BLaER1 treated with 17β-estradiol and CSF1 and Interleukin-3, amounts not matched to agents 10 nM and 100 nM (cell line): ENCODE results near the gene ULK4.
"Not testable (repeated sequence)": the region's sequence is repeated elsewhere in the genome, so short reads cannot be mapped to it uniquely, and the experiment has no call there.

Source experiments
- H3K27ac ChIP-seq, 11 experiments: shearing (Covaris generic); formaldehyde crosslinking; 2 replicates each; pipeline ENCODE4 v1.8.1; 2022
- H3K27me3 ChIP-seq, 11 experiments: shearing (Covaris generic); formaldehyde crosslinking; 2 replicates each; pipeline ENCODE4 v1.8.1; 2022
- H3K36me3 ChIP-seq, 11 experiments: shearing (Covaris generic); formaldehyde crosslinking; 2 replicates each; pipeline ENCODE4 v1.8.1; 2022
- H3K4me1 ChIP-seq, 10 experiments: shearing (Covaris generic); formaldehyde crosslinking; 2 replicates each; pipeline ENCODE4 v1.8.1; 2022
- H3K4me2 ChIP-seq, 11 experiments: shearing (Covaris generic); formaldehyde crosslinking; 2 replicates each; pipeline ENCODE4 v1.8.1; 2022
- H3K4me3 ChIP-seq, 10 experiments: shearing (Covaris generic); formaldehyde crosslinking; 2 replicates each; pipeline ENCODE4 v1.8.1; 2022
- H3K9ac ChIP-seq, 11 experiments: shearing (Covaris generic); formaldehyde crosslinking; 2 replicates each; pipeline ENCODE4 v1.8.1; 2022
- H3K9me3 ChIP-seq, 11 experiments: shearing (Covaris generic); formaldehyde crosslinking; replicated peaks in 1 of 11; 2 replicates each; pipeline ENCODE4 v1.8.1; 2022
- H4K20me1 ChIP-seq, 11 experiments: shearing (Covaris generic); formaldehyde crosslinking; 2 replicates each; pipeline ENCODE4 v1.8.1; 2022
- Cebpa-rat ChIP-seq, 11 experiments: shearing (Covaris generic); IDR thresholded peaks; 2 replicates each; pipeline ENCODE4 v1.8.1; 2022

Gene ULK4

DNA sequence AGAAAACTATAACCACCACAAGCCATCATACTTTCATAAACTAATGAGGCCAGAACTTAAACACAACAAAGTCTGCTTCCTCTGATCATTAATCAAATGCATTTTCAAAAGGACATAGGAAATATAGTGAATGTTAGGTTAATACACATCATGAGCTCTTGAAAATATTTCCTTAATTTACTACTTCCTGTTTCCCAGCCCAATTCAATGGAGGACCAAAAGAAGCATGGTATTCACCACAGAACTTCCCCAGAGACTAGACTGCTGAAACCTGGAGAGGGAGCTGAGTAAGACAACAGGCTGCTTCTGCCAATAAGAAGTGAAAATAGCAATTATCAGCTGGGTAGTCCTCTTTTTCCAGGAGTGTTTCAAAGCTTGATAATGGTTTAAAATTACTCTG, 250.3 kb downstream of the ULK4 start:
- Histone ChIP-seq H3K4me2 (peak overlapping the region in 3 of 11 experiments; percentile 10 to 37 (median 12); a peak in 4 of 22 replicates), H3K36me3 (no peaks in the 10 kb centered on the region), H4K20me1 (no peaks in the 10 kb centered on the region), H3K9me3 (no peaks in the 10 kb centered on the region), H3K4me3 (no peak overlapping the region), H3K9ac (no peak overlapping the region), H3K27ac (no peak overlapping the region), H3K27me3 (no peaks in the 10 kb centered on the region), H3K4me1 (peaks cover 0 to 20% (median 9%) of the 10 kb centered on the region in 10 experiments; a peak in 13 of 20 replicates)
- no peak for TF ChIP-seq Cebpa-rat (IDR thresholded peaks at IDR 0.05)

DNA sequence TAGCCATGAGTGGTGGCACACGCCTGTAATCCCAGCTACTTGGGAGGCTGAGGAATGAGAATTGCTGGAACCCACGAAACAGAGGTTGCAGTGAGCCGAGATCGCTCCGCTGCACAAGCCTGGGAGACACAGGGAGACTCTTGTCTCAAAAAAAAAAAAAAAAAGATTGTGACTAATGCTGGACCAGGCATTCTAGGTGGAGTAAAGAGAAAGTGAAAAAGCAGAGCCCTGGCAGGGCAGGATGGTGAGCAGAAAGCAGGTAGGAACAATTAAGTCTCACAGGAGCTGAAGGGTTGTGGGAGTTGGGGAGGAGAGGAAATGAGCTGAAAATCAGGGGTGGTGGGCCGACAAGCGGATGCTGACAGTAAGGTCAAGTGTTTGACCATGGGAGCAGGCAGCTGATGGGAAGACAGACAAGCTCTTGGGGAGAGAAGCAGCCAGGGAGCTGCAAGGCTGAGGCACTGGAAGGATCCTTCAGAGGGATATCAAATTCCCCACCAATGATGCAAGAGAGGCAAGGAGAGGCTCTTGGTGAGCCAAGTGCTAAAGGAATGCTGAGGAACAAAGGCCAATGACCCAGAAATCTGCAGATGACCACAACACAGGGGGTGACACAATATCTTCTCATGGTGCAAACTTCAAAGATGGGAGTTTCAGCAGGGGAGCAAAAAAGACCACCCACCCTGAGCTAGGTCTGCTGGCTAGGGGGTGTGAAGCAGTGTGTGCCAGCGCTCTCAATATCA, 251.1 kb downstream of the ULK4 start:
- Histone ChIP-seq H4K20me1 (no peaks in the 10 kb centered on the region), H3K9me3 (no peaks in the 10 kb centered on the region), H3K4me3 (no peak overlapping the region), H3K36me3 (no peaks in the 10 kb centered on the region), H3K27me3 (no peaks in the 10 kb centered on the region), H3K4me2 (no peak overlapping the region), H3K4me1 (peaks cover 0 to 20% (median 9%) of the 10 kb centered on the region in 10 experiments; a peak in 13 of 20 replicates), H3K27ac (no peak overlapping the region), H3K9ac (no peak overlapping the region)
- TF ChIP-seq Cebpa-rat (IDR thresholded peaks at IDR 0.05): no peak

DNA sequence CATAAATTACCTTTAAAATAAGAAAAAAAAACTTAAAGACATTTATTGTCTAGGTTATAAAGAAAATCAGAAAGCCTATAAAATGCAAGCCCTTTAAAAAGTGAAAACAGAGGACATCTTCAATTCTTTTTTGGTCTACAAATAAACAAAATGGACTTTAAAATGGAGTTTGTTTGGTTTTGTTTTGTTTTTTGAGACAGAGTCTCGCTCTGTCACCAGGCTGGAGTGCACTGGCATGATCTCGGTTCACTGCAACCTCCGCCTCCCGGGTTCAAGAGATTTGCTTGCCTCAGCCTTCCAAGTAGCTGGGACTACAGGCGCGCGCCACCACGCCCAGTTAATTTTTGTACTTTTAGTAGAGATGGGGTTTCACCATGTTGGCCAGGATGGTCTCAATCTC, 252.7 kb downstream of the ULK4 start:
- not testable (repeated sequence) for H3K4me3 ChIP-seq, H3K27ac ChIP-seq, H3K27me3 ChIP-seq, H3K9ac ChIP-seq, H3K4me2 ChIP-seq, H4K20me1 ChIP-seq, H3K9me3 ChIP-seq, H3K36me3 ChIP-seq
- peaks cover 0 to 15% (median 9%) of the 10 kb centered on the region in 10 experiments; a peak in 12 of 20 replicates for H3K4me1 ChIP-seq

DNA sequence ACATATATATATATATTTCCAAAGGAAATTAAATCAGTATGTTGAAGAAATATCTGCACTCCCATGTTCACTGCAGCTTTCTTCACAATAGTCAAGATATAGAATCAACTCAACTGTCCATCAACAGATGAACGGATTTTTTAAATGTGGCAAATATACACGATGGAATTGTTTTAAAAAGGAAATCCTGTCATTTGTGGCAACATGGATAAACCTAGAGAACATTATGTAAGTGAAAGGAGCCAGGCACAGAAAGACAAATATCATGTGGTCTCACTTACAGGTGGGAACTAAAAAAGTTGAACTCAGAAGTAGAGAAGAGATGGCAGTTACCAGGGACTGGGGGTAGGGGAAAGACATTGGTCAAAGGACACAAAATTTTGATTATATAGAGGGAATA, 253.7 kb downstream of the ULK4 start:
- H3K27ac ChIP-seq: no peak overlapping the region
- TF ChIP-seq Cebpa-rat (IDR thresholded peaks at IDR 0.05): no peak
- H4K20me1 ChIP-seq: no peaks in the 10 kb centered on the region
- peaks cover 0 to 15% (median 9%) of the 10 kb centered on the region in 10 experiments; a peak in 12 of 20 replicates for H3K4me1 ChIP-seq
- no peak overlapping the region for H3K4me3 ChIP-seq
- H3K9ac ChIP-seq: no peak overlapping the region
- H3K27me3 ChIP-seq: no peaks in the 10 kb centered on the region
- no peaks in the 10 kb centered on the region for H3K9me3 ChIP-seq
- H3K36me3 ChIP-seq: peaks cover 0 to 6% (median 0%) of the 10 kb centered on the region in 11 experiments; a peak in 1 of 22 replicates
- no peak overlapping the region for H3K4me2 ChIP-seq

DNA sequence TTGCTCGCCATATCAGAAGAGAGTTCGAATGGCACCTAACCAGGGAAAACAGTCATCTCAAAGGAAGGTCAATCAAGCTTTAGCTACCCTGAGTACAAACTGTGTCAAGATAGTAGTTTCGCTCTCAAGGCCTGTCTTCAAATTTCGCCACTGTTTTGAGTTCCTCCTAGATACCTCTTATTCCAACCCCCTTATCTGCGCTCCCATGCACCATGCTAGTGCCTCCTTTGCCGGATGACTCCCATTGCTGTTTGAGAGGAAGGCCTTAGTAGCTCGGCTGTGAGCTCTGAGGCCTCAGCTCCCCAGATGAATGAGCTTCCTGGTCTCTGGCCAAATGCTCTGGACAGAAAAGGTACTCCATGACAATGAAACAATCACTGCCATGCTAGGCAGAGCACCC, 256.0 kb downstream of the ULK4 start:
- H3K4me1 ChIP-seq: peaks cover 0 to 6% (median 0%) of the 10 kb centered on the region in 10 experiments; a peak in 4 of 20 replicates
- no peak overlapping the region for H3K27ac ChIP-seq
- H3K27me3 ChIP-seq: no peaks in the 10 kb centered on the region
- no peaks in the 10 kb centered on the region for H4K20me1 ChIP-seq
- H3K4me2 ChIP-seq: no peak overlapping the region
- H3K4me3 ChIP-seq: no peak overlapping the region
- no peak overlapping the region for H3K9ac ChIP-seq
- H3K36me3 ChIP-seq: peaks cover 0 to 6% (median 0%) of the 10 kb centered on the region in 11 experiments; a peak in 1 of 22 replicates
- TF ChIP-seq Cebpa-rat (IDR thresholded peaks at IDR 0.05): no peak
- no peaks in the 10 kb centered on the region for H3K9me3 ChIP-seq

GRCh38 chr3:41701191-41701698, 260.7 kb downstream of the ULK4 start:
- Histone ChIP-seq H3K27me3 (no peaks in the 10 kb centered on the region), H3K9ac (no peak overlapping the region), H4K20me1 (no peaks in the 10 kb centered on the region), H3K4me2 (peak overlapping the region in 2 of 11 experiments; percentile 4 to 5; a peak in 1 of 22 replicates), H3K27ac (no peak overlapping the region), H3K36me3 (peaks cover 0 to 6% (median 0%) of the 10 kb centered on the region in 11 experiments; a peak in 1 of 22 replicates), H3K9me3 (peaks cover 0 to under 1% (median 0%) of the 10 kb centered on the region in 11 experiments; a peak in 1 of 22 replicates), H3K4me3 (no peak overlapping the region), H3K4me1 (peaks cover 0 to 7% (median 0%) of the 10 kb centered on the region in 10 experiments; a peak in 4 of 20 replicates)
- TF ChIP-seq Cebpa-rat (IDR thresholded peaks at IDR 0.05): no peak

- H3K4me3 ChIP-seq: no peak overlapping the region
- H3K4me2 ChIP-seq: no peak overlapping the region
- H3K9ac ChIP-seq: no peak overlapping the region
- peaks cover 0 to 6% (median 0%) of the 10 kb centered on the region in 11 experiments; a peak in 1 of 22 replicates for H3K36me3 ChIP-seq
- no peaks in the 10 kb centered on the region for H4K20me1 ChIP-seq
- H3K4me1 ChIP-seq: peaks cover 0 to 7% (median 0%) of the 10 kb centered on the region in 10 experiments; a peak in 4 of 20 replicates
- no peak overlapping the region for H3K27ac ChIP-seq
- no peaks in the 10 kb centered on the region for H3K27me3 ChIP-seq
- TF ChIP-seq Cebpa-rat (IDR thresholded peaks at IDR 0.05): no peak
- H3K9me3 ChIP-seq: peaks cover 0 to 6% (median 0%) of the 10 kb centered on the region in 11 experiments; a peak in 3 of 22 replicates
These were observed 261.7 kb downstream of the ULK4 start for GRCh38 chr3:41700155-41700554.

DNA sequence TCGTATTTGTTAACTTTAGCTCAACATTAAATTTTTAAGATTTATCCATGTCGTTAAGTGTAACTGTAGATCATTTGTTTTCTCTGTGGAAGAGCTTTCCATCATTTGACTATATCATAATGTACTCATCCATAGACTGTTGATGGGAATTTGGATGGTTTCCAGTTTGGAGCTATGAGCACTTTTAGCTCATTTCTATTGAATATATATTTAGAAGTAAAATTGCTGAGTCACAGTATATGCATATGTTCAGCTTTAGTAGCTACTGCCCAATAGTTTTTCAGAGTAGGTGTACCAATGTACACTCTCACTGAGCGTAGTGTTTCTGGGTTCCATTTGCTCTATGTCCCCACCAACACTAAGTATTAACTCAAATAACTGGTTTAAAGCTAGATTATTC, 263.0 kb downstream of the ULK4 start:
- Histone ChIP-seq H3K36me3 (peaks cover 0 to 3% (median 0%) of the 10 kb centered on the region in 11 experiments; a peak in 1 of 22 replicates), H4K20me1 (no peaks in the 10 kb centered on the region), H3K4me2 (no peak overlapping the region), H3K9ac (no peak overlapping the region), H3K27me3 (no peaks in the 10 kb centered on the region), H3K4me1 (peaks cover 0 to 7% (median 0%) of the 10 kb centered on the region in 10 experiments; a peak in 4 of 20 replicates), H3K4me3 (no peak overlapping the region), H3K27ac (no peak overlapping the region), H3K9me3 (peaks cover 0 to 6% (median 0%) of the 10 kb centered on the region in 11 experiments; a peak in 3 of 22 replicates)
- TF ChIP-seq Cebpa-rat (IDR thresholded peaks at IDR 0.05): no peak

DNA sequence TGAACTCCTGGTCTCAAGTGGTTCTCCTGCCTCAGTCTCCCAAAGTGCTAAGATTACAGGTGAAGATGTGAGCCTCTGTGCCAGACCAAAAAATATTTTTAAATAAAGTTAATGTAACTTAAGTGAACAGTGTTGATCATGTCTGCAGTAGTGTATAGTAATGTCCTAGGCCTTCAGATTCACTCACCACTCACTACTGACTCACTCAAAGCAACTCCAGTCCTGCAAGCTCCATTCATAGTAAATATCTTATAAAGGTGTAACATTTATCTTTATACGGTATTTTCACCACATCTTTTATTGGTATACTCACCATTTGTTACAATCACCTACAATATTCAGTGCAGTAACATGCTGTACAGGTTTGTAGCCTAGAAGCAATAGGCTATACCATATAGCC, 264.2 kb downstream of the ULK4 start:
- no peak overlapping the region for H3K4me3 ChIP-seq
- H4K20me1 ChIP-seq: no peaks in the 10 kb centered on the region
- no peak overlapping the region for H3K9ac ChIP-seq
- H3K4me1 ChIP-seq: peaks cover 0 to 7% (median 0%) of the 10 kb centered on the region in 10 experiments; a peak in 4 of 20 replicates
- no peak overlapping the region for H3K4me2 ChIP-seq
- TF ChIP-seq Cebpa-rat (IDR thresholded peaks at IDR 0.05): no peak
- H3K36me3 ChIP-seq: peaks cover 0 to 3% (median 0%) of the 10 kb centered on the region in 11 experiments; a peak in 1 of 22 replicates
- H3K27me3 ChIP-seq: no peaks in the 10 kb centered on the region
- H3K27ac ChIP-seq: no peak overlapping the region
- peaks cover 0 to 6% (median 0%) of the 10 kb centered on the region in 11 experiments; a peak in 3 of 22 replicates for H3K9me3 ChIP-seq

- not testable (repeated sequence) for H3K36me3 ChIP-seq, H3K4me1 ChIP-seq, H3K27me3 ChIP-seq, H3K4me2 ChIP-seq, H3K27ac ChIP-seq, H3K4me3 ChIP-seq, H3K9me3 ChIP-seq, H3K9ac ChIP-seq, H4K20me1 ChIP-seq
These were observed 266.1 kb downstream of the ULK4 start for GRCh38 chr3:41695806-41696205.
